Transverse colon (tissue), 4 donors: ENCODE data around the gene CCDC179. TPM values are rescaled to one million over a fixed set of nuclear protein-coding genes. Genes with fewer than 3 reads are reported as not detected.

Experiments
- DNase-seq: peaks from one replicate; pipeline ENCODE4 v3.0.0-alpha.2; 2019
- H3K27ac ChIP-seq, 4 donors: fragments of 200-600 bp; sonication (generic); 2 replicates each; pipeline ENCODE4 v1.5.1; 2016 to 2018; ENCODE audit warnings: inconsistent platforms in 4 of 4
- H3K27me3 ChIP-seq: fragments of 200-600 bp; sonication (generic); 2 replicates; pipeline ENCODE4 v1.5.1; 2017; ENCODE audit warnings: inconsistent platforms
- H3K36me3 ChIP-seq, 4 donors: fragments of 200-600 bp; sonication (generic); 2 replicates each; pipeline ENCODE4 v1.5.1; 2017 to 2019; ENCODE audit warnings: inconsistent platforms in 4 of 4
- H3K4me1 ChIP-seq, 4 donors: fragments of 200-600 bp; sonication (generic); 2 replicates each; pipeline ENCODE4 v1.5.1; 2017 to 2020; ENCODE audit warnings: inconsistent platforms in 4 of 4
- H3K4me3 ChIP-seq, 4 donors: fragments of 200-600 bp; sonication (generic); 1 replicate in 1 of 4; 2 replicates in 3 of 4; pipeline versions ENCODE4 v1.5.1 to v1.6.1; 2017 to 2019; ENCODE audit warnings: inconsistent platforms in 4 of 4
- H3K9me3 ChIP-seq, 2 donors: fragments of 200-600 bp; sonication (generic); 2 replicates each; pipeline ENCODE4 v1.5.1; 2017 to 2019; ENCODE audit warnings: inconsistent platforms in 2 of 2
- CTCF ChIP-seq, 5 experiments: fragments of 200-600 bp in 3 of 5; fragments of 450-650 bp in 2 of 5; sonication (generic) in 3 of 5; IDR thresholded peaks; 1 replicate in 2 of 5; 2 replicates in 3 of 5; pipeline ENCODE4 v1.5.1; 2016 to 2017; ENCODE audit warnings: antibody characterized with exemption in 5 of 5, inconsistent platforms in 3 of 5, mild to moderate bottlenecking in 2 of 5, moderate library complexity in 1 of 5
- EP300 ChIP-seq: sonication (generic); formaldehyde crosslinking; IDR thresholded peaks from one replicate; pipeline ENCODE4 v1.6.1; 2017; ENCODE audit warnings: antibody characterized with exemption, low read depth
- POLR2A ChIP-seq: fragments of 450-650 bp; IDR thresholded peaks from one replicate; pipeline ENCODE4 v1.6.1; 2016; ENCODE audit warnings: antibody characterized with exemption, mild to moderate bottlenecking, moderate library complexity
- POLR2AphosphoS5 ChIP-seq, 3 donors: sonication (generic); formaldehyde crosslinking; IDR thresholded peaks; one replicate each; pipeline ENCODE4 v1.6.1; 2016; ENCODE audit warnings: antibody characterized with exemption in 3 of 3
- WGBS, 2 donors: methylation state at CpG; one replicate each; pipeline ENCODE4 v1.1.5; 2018; ENCODE audit warnings: low coverage in 1 of 2; 5-methylcytosine and 5-hydroxymethylcytosine counted together
- in situ Hi-C, 4 donors: fragments of 200-750 bp; cut with MboI; loops; one replicate each; pipeline versions ENCODE4 v1.15.0 to v1.15.1; 2017; ENCODE audit warnings: low sequenced_read_pairs in 3 of 4, low pct_ligation_motif_present in 1 of 4, low pct_unique_long_range_greater_than_20kb in 1 of 4
- intact Hi-C: fragments of 100-400 bp; cut with DNase I; formaldehyde crosslinking; loops from one replicate; pipeline ENCODE4 v1.15.1; 2023; ENCODE audit warnings: low total_unique reads
- total RNA-seq, 4 donors: library from RNA; depleted of rRNA; stranded (reverse); fragments of >200 nt; gene quantifications; one replicate each; pipeline ENCODE4 v1.1.0, GENCODE V29; 2016

CCDC179 gene
- total RNA-seq, 4 donors from 2014 or later: not detected

GRCh38 chr11:22851477-22851876 is 8.8 kb downstream of the CCDC179 start:
- Histone ChIP-seq H3K27me3 (no peaks in the 10 kb centered on the region), H3K36me3 (no peaks in the 10 kb centered on the region), H3K9me3 (no peaks in the 10 kb centered on the region), H3K4me1 (no peaks in the 10 kb centered on the region), H3K4me3 (no peak overlapping the region), H3K27ac (no peak overlapping the region)
- in situ Hi-C loops: no loop called here
- no peak for DNase-seq
- intact Hi-C loops: no loop called here
- TF ChIP-seq EP300 (no peak), POLR2AphosphoS5 (IDR thresholded peaks at IDR 0.05) (no peak), CTCF (IDR thresholded peaks at IDR 0.05) (no peak), POLR2A (no peak)

GRCh38 chr11:22846726-22847125 is 13.5 kb downstream of the CCDC179 start:
- no peak for DNase-seq
- no peak overlapping the region for H3K27ac ChIP-seq
- no peaks in the 10 kb centered on the region for H3K36me3 ChIP-seq
- in situ Hi-C loops (no loop called here), intact Hi-C loops (no loop called here)
- TF ChIP-seq POLR2AphosphoS5 (IDR thresholded peaks at IDR 0.05) (no peak), EP300 (no peak), POLR2A (no peak), CTCF (IDR thresholded peaks at IDR 0.05) (no peak)
- H3K9me3 ChIP-seq: no peaks in the 10 kb centered on the region
- WGBS, 2 donors: 82 to 90% methylated on average over 1 of the region's 1 CpG
- H3K4me1 ChIP-seq: no peaks in the 10 kb centered on the region
- no peaks in the 10 kb centered on the region for H3K27me3 ChIP-seq
- no peak overlapping the region for H3K4me3 ChIP-seq

DNA sequence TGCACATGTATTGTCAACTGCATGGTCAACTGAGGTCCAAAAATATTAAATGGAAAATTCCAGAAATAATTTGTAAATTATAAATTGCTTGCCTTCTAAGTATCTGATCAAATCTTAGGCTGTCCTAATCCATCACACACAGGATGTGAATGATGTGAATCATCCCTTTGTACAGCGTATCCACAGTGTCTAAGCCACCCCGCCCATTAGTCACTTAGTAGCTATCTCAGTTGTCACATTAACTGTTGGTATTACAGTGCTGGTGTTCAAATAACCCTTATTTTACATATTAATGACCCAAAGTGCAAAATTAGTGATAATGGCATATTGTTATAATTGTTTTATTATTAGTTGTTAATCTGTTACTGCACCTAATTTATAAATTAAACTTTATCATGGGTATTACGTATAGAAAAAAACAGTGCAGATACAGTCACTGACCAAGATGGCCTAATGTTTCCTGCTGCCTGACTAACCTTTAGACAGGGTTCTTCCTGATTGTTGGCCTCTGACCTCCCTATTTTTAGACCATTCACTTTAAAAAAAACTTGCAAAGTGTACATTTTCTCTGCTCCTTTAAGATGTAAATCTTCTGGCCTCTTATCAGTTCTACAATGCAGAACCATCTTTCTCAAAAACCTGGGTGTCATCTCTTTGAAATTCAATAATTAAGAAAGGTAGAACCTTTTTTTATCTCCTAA is 27.8 kb downstream of the CCDC179 start:
- Histone ChIP-seq H3K27me3 (no peaks in the 10 kb centered on the region), H3K4me3 (no peak overlapping the region), H3K27ac (no peak overlapping the region), H3K9me3 (no peaks in the 10 kb centered on the region), H3K4me1 (peaks cover 6 to 22% (median 12%) of the 10 kb centered on the region in 4 donors), H3K36me3 (no peaks in the 10 kb centered on the region)
- DNase-seq: no peak
- WGBS, 2 donors: 77 to 86% methylated on average over 3 of the region's 3 CpGs
- in situ Hi-C loops (no loop called here), intact Hi-C loops (no loop called here)
- TF ChIP-seq POLR2A: no peak

- in situ Hi-C loops: no loop called here
- peaks cover 0 to 13% (median 0%) of the 10 kb centered on the region in 4 donors for H3K36me3 ChIP-seq
- DNase-seq: no peak
- H3K4me3 ChIP-seq: peak overlapping the region in 3 of 4 donors; percentile 86 to 95 (median 91)
- WGBS, 2 donors: 6 to 9% methylated on average over 2 to 4 of the region's 4 CpGs
- peak overlapping the region; percentile 26 to 93 (median 57) for H3K27ac ChIP-seq
- no peaks in the 10 kb centered on the region for H3K9me3 ChIP-seq
- peaks cover 6 to 24% (median 12%) of the 10 kb centered on the region in 4 donors for H3K4me1 ChIP-seq
- TF ChIP-seq POLR2A: no peak
- TF ChIP-seq EP300: no peak
- no peak for TF ChIP-seq CTCF (IDR thresholded peaks at IDR 0.05)
- intact Hi-C loops: no loop called here
- no peaks in the 10 kb centered on the region for H3K27me3 ChIP-seq
Measured at GRCh38 chr11:22830082-22830414, 30.2 kb downstream of the CCDC179 start.
